ENCODE results near the gene RNF213. TPM values are rescaled to one million over a fixed set of nuclear protein-coding genes. Genes with fewer than 3 reads are reported as not detected.

Gene RNF213
- total RNA-seq, 4 donors from 2014 or later, result 113 to 174 (median 159) TPM

DNA sequence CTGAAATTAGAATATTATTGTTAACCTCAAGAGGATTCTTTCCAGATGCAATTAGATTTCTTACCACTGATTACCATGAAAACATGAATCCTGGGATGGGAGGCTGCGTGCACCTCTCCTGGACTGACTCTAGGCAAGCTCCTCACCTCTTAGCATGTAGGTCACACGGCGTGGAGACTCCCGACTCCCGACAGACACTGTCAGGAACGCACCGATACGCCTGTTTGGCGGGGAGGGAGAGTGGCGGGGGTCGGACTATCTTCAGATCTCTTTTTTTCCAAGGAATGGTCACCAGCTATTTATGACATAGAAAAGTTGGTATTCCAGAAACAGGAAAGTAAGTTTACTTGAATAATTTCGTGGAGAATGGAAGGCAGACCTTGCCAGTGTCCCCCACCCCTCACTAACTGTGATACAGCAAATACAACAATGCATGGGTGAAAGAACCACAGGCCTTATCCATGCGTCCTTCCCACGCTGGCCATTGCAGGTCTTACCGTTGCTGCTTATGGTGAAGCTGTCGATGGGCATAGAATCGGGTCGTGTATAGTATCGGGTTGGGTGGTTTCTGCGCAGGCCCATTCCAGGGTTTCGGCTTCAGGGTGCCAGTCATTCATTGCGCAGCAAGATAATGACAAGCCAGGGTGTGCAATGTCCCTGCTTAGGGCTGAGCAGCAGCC lies 91.7 kb downstream of the RNF213 start:
- Histone ChIP-seq H3K27me3 (no peaks in the 10 kb centered on the region), H3K9me3 (no peaks in the 10 kb centered on the region), H3K4me1 (no peaks in the 10 kb centered on the region), H3K4me3 (no peak overlapping the region), H3K36me3 (peaks cover 0 to 79% (median 38%) of the 10 kb centered on the region in 4 donors), H3K27ac (no peak overlapping the region)
- TF ChIP-seq, protein P1, sequence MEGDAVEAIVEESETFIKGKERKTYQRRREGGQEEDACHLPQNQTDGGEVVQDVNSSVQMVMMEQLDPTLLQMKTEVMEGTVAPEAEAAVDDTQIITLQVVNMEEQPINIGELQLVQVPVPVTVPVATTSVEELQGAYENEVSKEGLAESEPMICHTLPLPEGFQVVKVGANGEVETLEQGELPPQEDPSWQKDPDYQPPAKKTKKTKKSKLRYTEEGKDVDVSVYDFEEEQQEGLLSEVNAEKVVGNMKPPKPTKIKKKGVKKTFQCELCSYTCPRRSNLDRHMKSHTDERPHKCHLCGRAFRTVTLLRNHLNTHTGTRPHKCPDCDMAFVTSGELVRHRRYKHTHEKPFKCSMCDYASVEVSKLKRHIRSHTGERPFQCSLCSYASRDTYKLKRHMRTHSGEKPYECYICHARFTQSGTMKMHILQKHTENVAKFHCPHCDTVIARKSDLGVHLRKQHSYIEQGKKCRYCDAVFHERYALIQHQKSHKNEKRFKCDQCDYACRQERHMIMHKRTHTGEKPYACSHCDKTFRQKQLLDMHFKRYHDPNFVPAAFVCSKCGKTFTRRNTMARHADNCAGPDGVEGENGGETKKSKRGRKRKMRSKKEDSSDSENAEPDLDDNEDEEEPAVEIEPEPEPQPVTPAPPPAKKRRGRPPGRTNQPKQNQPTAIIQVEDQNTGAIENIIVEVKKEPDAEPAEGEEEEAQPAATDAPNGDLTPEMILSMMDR (IDR thresholded peaks at IDR 0.05), result no peak
- TF ChIP-seq EP300 (IDR thresholded peaks at IDR 0.05; ENCODE audit: low read depth) (no peak), POLR2A (IDR thresholded peaks at IDR 0.05) (no peak), POLR2AphosphoS5 (IDR thresholded peaks at IDR 0.05) (no peak)
- WGBS, 2 donors (ENCODE audit: low coverage in 1 of 2), result 94 to 98% methylated on average over 13 to 22 of the region's 22 CpGs
- DNase-seq, result no peak
- intact Hi-C loops (cut with DNase I; ENCODE audit: low total_unique reads) (no loop called here), in situ Hi-C loops (cut with MboI; ENCODE audit: low pct_ligation_motif_present in 1 of 4, low pct_unique_long_range_greater_than_20kb in 1 of 4, low sequenced_read_pairs in 3 of 4) (no loop called here)

DNA sequence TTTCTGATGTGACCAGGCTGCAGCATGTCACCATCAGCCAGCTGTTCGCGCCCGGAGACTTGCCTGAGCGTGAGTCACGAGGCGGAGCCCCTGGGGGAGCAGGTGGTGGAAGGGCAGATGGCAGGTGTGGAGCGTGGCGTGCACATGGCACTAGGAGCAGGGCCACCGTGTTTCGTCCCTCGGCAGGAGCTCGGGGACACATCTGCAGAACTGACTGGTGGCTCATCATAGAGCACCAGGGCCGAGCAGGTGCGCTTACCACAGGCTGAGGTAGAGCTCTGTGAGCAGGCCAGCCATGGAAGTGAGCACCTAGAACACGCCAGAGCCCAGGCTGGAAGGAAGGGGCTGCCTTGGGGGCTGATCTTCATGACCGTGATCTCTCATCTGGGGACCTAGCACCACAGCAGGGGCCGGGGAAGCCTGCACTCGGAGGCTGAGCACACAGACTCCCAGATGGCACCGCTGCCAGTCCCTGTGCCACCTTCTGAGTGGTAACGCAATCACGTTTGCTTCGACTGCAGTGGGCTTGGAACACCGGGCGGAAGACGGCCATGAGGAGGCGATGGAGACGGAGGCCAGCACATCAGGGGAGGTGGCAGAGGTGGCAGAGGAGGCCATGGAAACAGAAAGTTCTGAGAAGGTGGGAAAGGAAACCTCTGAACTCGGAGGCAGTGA lies 92.5 kb downstream of the RNF213 start:
- peaks cover 0 to 77% (median 38%) of the 10 kb centered on the region in 4 donors for H3K36me3 ChIP-seq
- DNase-seq, result no peak
- TF ChIP-seq POLR2AphosphoS5 (IDR thresholded peaks at IDR 0.05) (no peak), EP300 (IDR thresholded peaks at IDR 0.05; ENCODE audit: low read depth) (no peak), POLR2A (IDR thresholded peaks at IDR 0.05) (no peak)
- TF ChIP-seq, protein P1 (IDR thresholded peaks at IDR 0.05), result no peak
- H3K9me3 ChIP-seq, result no peaks in the 10 kb centered on the region
- intact Hi-C loops (cut with DNase I; ENCODE audit: low total_unique reads), result no loop called here
- WGBS, 2 donors (ENCODE audit: low coverage in 1 of 2), result 95 to 98% methylated on average over 6 to 26 of the region's 28 CpGs
- H3K27ac ChIP-seq, result no peak overlapping the region
- no peaks in the 10 kb centered on the region for H3K4me1 ChIP-seq
- no peaks in the 10 kb centered on the region for H3K27me3 ChIP-seq
- no peak overlapping the region for H3K4me3 ChIP-seq
- in situ Hi-C loops (cut with MboI; ENCODE audit: low pct_ligation_motif_present in 1 of 4, low pct_unique_long_range_greater_than_20kb in 1 of 4, low sequenced_read_pairs in 3 of 4), result no loop called here

DNA sequence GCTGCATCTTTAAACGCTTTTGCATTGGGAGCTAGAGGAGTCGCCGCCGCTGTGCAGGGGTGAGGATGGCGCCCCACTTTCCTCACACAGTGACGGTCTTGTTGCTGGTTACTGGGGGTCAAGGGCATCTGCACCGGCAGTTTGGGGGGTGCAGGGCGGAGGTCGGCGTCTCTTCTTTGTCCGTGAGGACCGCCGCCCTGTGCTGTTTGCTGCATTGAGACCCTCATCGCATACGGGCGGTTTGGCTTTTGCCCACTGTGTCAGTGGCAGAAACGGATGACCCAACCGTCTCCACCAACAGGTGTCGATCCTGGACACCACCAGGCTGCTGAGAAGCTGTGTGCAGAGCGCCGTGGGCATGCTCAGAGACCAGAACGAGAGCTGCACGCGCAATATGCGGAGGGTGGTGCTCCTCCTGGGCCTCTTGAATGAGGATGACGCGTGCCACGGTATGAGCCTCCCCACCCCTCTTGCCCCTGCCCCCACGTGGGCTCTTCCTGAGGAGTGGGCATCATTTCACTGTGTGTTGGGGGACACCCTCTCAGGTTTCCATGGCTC lies 93.1 kb downstream of the RNF213 start:
- no peak overlapping the region for H3K27ac ChIP-seq
- DNase-seq, result no peak
- in situ Hi-C loops (cut with MboI; ENCODE audit: low pct_ligation_motif_present in 1 of 4, low pct_unique_long_range_greater_than_20kb in 1 of 4, low sequenced_read_pairs in 3 of 4) (no loop called here), intact Hi-C loops (cut with DNase I; ENCODE audit: low total_unique reads) (no loop called here)
- no peaks in the 10 kb centered on the region for H3K4me1 ChIP-seq
- 92% methylated on average over 29 of the region's 29 CpGs; no CpG with 5 or more reads in 1 of the 2 donors for WGBS, 2 donors (ENCODE audit: low coverage in 1 of 2)
- H3K27me3 ChIP-seq, result no peaks in the 10 kb centered on the region
- peaks cover 0 to 78% (median 39%) of the 10 kb centered on the region in 4 donors for H3K36me3 ChIP-seq
- H3K9me3 ChIP-seq, result no peaks in the 10 kb centered on the region
- TF ChIP-seq POLR2AphosphoS5 (IDR thresholded peaks at IDR 0.05), result no peak
- TF ChIP-seq, protein P1 (IDR thresholded peaks at IDR 0.05), result no peak
- no peak overlapping the region for H3K4me3 ChIP-seq

DNA sequence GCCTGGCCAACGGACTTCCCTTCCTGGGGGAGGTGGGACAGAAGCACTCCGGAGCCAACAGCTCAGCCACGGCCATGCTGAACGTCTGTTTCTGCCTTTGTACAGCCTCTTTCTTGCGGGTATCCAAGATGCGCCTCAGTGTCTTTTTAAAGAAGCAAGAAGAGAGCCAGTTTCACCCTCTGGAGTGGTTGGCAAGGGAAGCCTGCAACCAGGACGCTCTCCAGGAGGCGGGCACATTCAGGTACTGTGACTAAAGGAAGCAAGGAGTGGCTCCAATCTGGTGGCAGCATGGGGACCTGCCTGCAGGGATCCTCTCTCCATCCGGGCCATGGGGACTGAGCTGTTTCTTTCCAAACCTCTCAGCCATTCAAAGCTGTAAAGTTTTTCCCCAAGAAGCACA lies 93.7 kb downstream of the RNF213 start:
- Histone ChIP-seq H3K36me3 (peaks cover 0 to 80% (median 38%) of the 10 kb centered on the region in 4 donors), H3K4me3 (no peak overlapping the region), H3K27me3 (no peaks in the 10 kb centered on the region), H3K4me1 (no peaks in the 10 kb centered on the region), H3K27ac (no peak overlapping the region), H3K9me3 (no peaks in the 10 kb centered on the region)
- TF ChIP-seq, protein P1 (IDR thresholded peaks at IDR 0.05), result no peak
- TF ChIP-seq POLR2A (IDR thresholded peaks at IDR 0.05) (no peak), POLR2AphosphoS5 (IDR thresholded peaks at IDR 0.05) (no peak), EP300 (IDR thresholded peaks at IDR 0.05; ENCODE audit: low read depth) (no peak)
- WGBS, 2 donors (ENCODE audit: low coverage in 1 of 2), result 78 to 93% methylated on average over 4 to 9 of the region's 9 CpGs
- DNase-seq, result no peak
- intact Hi-C loops (cut with DNase I; ENCODE audit: low total_unique reads), result no loop called here
- in situ Hi-C loops (cut with MboI; ENCODE audit: low pct_ligation_motif_present in 1 of 4, low pct_unique_long_range_greater_than_20kb in 1 of 4, low sequenced_read_pairs in 3 of 4), result no loop called here
